HG02571 (cell line): ENCODE measurements around the gene MRPS31.
A peak's percentile ranks its signal among the peaks of the same experiment; 100 is the strongest.

Experiments
- ATAC-seq: cut with Tn5 transposase; IDR thresholded peaks from one replicate; pipeline ENCODE4 v1.9.1; 2021; ENCODE audit warnings: mild to moderate bottlenecking, moderate library complexity; ENCODE audit not compliant: unreplicated experiment

MRPS31 gene

DNA sequence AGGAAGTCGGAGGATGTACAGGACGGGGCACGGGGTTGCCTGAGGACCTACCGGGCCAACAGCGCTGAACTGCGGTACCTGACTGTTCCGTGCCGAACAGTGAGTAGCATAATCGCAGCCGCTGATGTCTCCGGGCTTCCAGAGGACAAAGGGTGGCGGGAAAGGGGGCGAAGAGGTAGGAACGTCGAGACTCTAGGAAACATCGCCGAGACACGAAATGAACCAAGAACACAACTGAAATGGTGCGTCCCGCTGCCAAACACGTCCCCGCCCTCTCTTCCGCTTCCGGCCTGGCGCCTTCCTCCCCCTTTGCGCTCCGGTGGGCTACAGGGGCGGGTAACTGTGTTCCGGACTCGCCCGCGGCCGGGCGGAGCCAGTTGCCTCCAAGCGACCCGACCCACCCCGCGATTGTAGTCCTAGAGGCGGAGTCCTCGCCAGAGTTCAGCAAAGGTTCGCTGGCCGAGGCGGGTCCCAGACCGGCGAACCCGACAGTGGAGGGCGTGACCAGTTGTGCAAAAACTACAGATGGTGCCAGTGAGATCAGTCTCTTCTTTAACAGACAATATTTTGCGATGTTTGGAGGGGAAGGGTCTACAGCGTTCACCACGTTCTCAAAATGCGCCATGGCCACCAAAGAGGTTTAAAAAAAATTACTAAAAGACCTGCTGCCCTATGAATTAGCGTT, at the start of gene MRPS31:
MRPS31 (minus strand) TSS at position 257 of the 685 bp plus-strand sequence; CDS start at position 203, 54 bp downstream.
- peak; percentile 95 for ATAC-seq

DNA sequence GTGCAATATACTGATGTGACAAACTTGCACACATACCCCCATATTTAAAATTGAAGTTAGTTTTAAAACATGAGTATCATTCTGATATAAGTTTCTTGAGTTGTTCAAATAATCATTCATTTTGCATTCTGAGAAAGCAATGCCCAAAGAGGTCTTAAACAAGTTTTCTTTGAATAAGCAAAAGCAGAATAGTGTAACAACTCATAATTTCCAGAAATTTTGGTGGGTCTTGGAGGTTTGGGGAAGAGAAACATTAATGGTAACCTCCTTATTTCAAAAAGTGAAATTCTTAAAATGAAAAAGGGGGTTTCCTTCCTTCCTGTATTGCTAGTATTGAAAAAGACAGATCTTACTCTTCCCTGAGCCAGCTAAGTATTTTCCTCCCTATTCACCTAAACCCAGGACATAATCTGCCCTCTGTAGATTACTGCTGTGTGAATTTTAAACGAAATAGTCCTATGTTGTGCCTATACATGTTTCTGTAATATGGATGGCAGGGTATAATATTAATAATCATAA, 48.9 kb upstream of the MRPS31 start:
- no peak for ATAC-seq

DNA sequence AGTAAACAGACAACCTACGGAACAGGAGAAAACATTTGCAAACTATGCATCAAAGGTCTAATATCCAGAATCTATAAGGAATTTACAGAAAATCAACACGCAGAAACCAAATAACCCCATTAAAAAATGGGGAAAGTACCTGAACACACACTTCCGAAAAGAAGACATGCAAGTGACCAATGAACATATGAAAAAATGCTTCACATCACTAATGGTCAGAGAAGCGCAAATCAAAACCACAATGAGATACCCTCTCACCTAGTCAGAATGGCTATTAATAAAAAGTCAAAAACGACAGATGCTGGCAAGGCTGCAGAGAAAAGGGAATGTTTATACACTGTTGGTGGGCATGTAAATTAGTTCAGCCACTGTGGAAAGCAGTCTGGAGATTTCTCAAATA, 47.9 kb upstream of the MRPS31 start:
- no peak for ATAC-seq

DNA sequence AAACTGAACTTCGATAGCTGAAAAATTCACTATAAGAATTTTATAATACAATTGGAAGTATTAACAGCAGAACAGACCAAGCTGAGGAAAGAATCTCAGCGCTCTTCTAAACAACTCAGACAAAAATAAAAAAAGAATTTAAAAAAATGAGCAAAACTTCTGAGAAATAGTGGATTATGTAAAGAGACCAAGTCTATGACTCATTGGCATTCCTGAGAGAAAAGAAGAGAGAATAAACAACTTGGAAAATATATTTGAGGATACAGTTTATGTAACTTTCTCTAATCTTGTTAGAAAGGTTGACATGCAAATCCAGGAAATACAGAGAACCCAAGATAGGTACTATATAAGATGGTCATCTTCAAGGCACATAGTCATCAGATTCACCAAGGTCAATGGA, 43.8 kb upstream of the MRPS31 start:
- ATAC-seq: no peak

DNA sequence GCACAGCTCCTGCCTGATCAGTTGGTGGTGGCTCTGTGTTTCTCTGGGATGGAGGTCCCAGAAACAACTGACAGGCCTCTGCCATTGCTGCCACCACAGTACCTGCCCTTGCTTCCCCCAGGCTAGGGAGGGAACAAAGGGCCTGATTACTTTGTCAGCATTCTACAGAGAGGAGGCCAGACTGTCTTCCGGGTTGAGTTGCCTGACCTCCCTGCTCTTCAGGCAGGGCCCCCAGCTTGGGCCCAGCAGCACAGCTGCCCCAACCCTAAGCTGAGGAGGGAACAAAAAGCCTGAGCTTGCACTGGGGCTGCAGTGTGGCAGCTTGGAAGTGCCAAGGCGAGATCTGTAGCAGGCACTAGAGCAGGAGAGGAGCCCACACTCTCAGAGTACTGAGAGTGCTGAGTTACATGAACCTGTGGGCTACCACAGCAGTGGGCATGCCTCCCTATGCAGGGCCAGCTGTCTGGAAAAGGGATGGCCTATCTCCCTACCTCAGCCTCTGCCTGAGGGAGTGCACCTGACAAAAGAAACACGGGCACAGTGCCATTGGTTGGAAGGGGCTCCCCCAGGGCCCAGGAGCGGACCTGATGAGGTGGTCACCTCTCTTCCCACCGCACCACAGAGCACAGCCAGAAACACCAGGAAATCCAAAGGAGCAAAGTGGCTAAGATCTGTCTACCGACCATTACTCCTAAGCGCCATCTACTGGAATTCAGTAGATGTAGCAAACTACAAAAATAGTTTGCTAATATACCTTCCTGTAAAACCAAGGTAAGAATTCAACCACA, 42.9 kb upstream of the MRPS31 start:
- ATAC-seq: no peak

DNA sequence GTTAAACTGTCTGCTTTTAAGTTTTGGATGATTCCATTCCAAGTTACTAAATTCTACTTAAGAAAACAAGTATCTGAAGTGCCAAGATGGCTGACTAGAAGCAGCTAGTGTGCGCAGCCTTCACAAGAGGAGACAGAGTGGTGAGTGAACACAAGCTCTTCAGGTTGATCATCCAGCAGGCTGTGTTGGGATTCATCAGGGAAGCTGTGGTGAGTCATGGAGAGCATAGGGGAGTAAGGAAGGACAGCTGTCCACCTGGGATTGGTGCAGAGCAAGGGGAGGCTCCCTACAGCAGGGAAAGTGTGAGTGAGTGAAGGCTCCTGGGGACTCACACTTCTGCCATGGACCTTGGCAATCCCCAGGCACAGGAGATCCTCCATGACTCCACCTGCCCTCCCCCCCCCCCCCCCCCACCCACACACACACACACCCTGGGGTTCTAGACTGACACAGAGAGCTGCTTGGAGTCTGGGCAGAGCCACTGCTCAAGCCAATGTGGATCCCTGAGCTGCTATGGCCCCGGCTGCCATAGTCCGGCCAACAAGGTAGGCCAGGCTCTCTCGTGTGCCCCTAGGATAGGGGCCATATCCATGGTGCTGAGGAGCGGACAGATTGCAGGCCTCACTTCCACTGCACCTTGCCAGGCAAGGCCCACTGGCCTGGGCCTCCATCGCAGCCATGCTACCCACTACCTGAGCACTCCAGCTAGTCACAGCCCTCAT, 41.9 kb upstream of the MRPS31 start:
- ATAC-seq: no peak

DNA sequence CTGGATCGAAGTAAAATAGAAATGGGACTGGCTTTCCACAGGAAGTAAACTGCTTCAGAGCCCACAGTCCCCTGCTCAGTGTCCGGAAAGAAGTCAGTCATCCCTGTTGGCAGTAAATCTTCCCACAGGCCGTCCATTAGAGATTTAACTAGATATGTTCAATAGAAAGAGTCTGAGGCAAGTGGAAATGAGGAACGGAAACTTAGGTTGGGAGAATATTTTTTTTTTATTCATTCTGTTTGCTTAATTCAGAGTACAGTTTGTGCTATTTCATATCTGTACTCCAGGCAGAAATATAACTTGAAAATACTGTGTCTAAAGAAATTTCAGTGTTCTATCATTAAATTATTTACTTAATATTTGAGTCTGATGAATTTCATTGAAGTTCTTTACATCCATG, 41.1 kb upstream of the MRPS31 start:
- ATAC-seq: no peak

DNA sequence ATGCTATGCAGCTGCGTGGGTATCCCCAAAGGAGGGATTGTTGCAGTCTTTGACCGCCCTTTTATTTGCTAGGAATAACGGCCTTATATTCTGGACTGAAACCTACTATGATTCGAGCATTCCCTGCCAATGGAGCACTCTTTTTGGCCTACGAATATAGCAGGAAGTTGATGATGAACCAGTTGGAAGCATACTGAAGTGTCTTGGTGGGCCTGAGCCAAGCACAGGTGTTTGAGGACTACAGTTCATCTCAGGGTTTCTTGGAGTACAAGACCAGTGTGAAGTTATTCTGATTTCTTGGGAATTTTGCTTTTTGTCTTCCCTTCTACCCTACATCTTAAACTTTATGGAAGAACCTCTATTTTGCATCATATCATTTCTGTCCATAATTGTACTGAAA, 38.5 kb upstream of the MRPS31 start:
- ATAC-seq: no peak

DNA sequence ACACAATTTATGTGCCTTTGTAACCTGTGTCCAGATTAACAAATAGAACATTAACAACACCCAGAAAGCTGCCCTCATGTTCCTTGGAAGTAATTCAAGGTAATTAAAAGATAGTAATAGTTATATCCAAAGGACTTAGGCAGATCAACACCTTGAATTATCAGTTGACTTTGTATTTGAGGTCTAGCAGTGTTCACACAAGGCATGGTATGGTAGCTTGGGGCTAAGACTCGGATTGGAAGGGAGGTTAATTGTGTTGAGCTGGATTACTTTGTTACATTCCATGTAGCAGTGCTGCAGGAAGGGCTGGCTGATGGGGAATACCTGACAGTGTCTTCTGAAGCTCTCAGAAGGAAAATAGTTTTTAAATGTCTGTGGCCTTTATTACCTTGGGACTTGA, 35.3 kb upstream of the MRPS31 start:
- no peak for ATAC-seq

DNA sequence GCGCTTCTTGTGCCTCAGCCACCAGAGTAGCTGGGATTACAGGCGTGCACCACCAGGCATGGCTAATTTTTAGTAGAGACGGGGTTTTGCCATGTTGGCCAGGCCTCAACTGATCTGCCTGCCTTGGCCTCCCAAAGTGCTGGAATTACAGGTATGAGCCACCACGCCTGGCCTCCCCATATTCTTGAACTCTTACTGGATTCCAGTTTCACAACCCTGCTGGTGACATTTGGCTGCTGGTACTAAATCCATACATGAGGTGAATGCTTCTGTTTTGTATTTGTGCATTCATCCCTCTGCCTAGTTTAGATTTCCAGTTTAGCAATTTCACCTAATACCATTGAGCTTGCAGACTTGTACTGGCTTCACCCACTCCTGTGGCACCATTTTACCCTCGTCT, 32.3 kb upstream of the MRPS31 start:
- no peak for ATAC-seq

DNA sequence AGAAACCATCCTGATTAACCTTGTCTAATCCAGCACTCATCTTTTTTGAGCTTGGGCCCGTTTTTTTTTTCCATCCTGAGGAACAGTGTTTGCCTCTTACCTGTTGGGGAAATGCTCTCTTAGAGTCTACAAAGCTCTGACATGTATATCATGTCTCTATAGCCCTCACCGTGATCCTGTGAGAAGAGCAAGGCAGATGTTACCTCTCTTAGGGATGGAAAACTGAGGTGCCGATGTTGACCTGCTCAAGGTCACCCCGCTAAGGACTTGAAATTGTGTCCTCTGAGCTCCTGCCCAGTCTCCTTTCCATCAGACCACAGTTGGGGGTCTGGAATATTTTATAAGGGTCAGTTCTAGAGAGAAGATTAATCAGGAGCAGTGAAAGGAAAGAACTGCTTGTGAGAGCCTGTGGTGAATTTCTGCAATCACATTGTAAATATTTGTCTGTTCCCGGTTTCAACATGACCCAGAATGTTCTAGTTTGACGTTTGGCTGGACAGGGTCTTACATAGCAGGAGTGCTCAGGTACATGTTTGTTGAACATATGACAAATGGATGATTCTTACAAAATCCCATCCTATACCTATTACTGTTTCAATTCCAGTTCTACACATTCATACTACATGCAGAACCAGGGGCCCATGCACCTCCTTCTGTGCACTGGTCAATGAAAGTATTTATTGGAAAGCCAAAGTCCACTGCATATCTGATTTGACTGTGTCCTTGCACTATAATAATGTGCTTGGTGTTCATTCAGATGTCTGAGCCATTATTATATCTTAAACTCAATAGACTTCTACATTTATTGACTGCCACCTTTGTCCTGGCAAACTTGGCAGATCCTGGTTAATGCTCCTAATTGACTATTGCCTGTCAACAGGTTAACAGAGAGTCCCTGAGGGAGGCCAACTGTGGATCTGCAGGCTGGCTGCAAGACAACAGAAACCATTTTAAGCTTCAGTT, 30.5 kb upstream of the MRPS31 start:
- no peak for ATAC-seq

DNA sequence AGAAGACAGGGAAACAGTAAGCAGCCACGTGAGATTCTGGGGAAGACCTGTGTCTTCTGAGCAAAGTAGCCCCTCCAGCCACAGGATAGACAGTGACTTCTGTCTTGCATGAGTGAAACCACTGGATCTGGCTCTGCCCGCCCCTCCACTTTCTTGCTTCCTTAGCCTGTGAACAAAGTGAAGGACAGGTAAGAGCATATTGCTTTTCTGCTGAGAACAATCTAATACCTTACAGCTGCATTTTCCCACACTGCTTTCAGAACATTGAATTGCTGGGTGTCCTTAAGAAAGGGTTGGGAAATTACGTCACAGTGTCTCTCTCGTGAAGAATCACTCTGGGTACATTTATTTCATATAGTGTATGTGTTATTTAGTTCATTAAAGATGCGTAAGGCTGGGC, 29.6 kb upstream of the MRPS31 start:
- ATAC-seq: no peak

DNA sequence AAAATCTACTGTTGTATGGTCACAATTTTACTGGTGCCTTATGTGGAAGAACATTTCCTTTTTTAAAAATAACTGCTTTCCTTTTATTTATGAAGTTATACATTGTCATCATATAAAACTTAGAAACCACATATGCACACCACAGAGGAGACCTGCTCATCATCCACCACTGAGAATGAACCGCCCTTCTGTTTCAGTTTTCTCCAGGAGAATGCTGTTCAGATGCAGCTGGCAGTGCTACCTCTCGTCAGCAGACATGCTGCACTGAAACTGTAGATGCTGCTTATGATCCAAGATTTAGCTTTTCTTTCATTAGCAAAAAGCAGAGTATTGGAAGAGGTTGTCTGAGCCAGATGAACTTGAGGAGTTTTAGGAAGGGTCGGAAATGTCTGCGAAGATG, 28.5 kb upstream of the MRPS31 start:
- no peak for ATAC-seq

DNA sequence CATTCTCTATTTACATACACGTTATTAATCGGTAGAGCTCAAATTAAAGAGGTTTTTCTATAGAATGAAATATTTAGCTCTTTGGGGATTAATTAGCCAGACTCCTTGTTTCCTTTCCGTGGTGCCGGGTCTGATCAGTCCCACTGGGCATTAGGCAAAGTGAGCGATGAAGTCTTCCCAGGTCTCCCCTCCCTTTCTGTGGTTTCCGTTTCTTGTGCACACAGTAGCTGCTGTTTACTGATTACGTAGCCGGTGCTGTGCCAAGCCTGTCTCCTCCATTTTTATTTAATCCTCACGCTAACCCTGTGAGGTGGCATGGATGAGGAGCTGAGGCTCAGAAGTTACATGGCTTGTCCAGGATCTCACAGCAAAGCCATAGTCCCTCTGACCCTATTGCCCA, 27.4 kb upstream of the MRPS31 start:
- ATAC-seq: no peak

DNA sequence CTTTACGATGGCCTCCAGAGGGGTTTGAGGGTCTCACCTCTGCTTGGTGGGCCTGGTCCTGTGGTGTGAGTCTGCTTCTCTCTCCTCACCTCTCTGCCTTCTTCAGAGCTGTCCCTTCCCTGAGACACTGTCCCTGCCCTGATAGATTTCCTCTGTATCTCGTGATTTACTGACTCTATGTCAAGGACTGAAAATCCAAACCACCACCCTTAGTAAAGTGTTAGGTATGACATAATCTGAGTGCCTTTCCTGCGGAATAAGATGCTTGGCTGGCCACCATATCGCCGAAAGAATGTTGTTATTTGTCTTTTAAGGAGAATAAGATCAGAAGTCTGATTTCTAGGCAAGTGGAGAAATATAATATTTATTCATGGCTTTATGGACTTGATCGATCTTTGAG, 25.7 kb upstream of the MRPS31 start:
- ATAC-seq: no peak

DNA sequence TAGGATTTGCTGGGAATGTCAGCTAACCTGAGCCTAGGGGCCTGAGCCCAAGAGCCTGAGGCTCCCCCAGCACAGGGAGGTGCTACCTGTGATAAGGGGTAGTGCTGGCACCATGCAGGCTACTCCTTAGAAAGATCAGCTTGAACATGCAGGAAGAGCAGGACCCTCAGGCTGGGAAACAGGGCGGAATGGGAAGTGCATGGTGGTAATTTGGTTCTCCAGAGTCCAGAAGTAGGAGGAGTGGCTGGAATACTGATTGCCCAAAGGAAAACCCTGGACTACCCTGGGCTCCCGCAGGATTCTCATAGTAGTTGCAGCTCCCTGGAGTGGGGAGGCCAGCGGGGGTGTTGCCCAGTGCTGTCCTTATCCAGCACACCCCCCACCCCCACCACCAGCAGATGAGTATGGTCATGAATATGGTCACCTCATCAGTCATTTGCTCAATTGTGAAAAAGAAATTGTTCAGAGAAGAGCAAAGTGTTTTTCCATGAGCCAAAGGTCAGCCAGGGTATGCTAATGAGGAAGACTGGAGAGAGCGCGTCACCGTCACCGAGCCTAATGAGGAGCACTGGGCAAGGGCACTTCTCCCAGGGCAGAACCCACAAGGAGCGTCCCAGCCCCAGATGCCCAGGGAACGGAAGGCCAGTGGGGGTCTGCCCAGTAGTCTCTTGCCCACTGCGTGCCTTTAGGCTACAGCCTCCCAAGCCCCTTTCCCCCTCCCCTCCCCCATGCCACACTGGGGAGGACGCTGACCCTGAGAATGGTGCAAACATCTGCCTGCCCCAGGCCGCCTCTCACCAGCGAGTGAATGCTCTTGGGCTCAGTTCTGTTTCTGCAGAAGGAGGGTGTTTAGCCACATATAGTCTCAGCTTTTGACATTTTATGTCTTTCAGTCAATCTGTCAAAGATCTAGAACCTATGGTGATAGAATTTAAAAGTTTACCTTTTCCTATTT, 23.7 kb upstream of the MRPS31 start:
- no peak for ATAC-seq

DNA sequence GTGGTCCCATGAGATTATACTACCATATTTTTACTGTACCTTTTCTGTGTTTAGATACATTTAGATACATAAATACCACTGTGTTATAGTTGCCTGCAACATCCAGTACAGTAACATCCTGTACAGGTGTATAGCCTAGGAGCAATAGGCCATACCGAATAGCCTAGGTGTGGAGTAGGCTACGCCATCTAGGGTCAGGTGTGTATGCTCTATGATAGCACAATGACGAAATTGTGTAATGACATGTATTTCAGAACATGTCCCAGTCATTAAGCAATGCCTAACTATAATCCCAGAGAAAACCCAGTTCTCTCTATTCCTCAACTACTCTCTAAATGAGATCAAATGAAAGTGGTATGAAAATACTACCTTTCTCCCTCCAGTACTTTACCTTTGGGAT, 22.3 kb upstream of the MRPS31 start:
- no peak for ATAC-seq

DNA sequence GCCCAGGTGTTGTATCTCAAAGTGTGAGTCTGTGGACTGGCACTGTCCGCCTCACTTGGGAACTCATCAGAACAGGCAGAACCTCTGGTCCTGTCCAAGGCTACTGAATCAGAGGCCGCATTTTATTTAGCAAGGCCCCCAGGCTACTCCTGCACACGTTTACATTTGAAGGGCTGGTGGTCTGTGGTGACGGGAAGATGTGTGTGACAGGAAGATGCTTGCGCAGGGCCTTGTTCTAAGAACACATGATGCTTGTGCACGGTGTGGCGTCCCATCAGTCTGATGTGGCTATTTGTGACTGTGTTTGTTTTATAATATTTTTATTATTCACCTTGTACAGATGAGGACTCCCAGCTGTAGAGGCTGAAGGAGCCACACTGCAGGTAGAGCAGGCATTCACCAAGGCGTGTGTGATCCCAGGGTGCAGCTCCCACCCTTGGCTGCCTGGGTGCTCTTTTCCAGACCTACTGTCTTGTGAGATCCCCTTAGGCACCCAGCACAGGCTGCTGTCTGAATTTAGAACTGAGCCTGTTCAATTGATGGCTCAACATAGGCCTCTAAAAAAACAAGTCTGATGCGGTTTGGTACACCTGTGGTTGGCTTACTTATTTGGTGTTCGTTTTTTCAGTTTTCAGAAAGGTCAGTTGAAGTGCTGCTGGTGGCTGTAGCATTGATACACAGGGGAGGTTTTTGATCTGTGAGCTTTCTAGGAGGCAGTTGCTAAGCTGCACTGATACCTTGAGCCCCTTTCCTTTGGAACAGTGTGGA, 21.5 kb upstream of the MRPS31 start:
- no peak for ATAC-seq

DNA sequence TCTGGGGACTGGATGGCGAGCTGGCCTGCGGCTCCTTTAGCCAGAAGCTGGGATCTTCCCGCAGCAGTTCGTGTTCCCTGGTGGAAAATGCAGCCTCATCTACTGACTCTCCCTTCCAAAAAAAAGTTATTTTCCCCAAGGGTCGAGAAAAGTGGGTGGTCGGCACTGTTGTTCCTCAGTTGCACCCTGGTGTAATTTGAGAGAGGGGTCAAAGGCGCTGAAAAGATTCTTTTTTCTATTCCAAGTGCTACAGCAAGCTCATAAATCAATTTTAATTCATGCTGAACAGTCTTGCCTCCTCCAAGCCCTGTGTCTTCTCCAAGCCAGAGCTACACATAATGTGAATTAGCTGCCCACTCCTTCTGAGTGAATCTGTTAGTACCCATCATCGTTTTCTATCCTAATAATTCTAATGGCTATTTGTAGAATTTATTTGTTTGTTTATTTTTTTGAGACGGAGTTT, 19.2 kb upstream of the MRPS31 start:
- ATAC-seq: no peak
